ENCODE results near the gene ACOXL.

DNA sequence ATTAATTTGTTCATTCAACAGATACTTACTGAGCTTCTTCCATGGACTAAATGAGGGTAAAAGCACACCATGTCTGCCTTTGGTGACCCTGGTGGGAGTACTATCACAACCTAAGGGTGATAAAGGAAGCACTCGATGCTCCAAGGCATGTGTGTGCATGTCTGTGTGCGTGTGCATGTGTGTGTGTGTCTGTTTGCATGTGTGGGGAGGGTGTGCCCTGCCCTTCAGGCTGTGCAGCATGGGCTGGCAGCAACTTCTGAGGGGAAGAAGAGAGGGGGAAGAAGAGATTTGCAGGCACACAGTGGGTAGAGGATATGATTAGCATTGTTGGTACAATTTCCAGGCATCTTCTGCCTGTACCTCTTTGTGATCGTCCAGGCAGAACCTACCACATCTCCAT, 121.6 kb downstream of the ACOXL start:
- TF ChIP-seq CREM (IDR thresholded peaks at IDR 0.05; ENCODE audit: low read depth) (no peak), MYB (IDR thresholded peaks at IDR 0.05; ENCODE audit: borderline replicate concordance, low read depth, low read length) (no peak), POLR2AphosphoS5 (IDR thresholded peaks at IDR 0.05; ENCODE audit: low read length) (no peak), TAF1 (IDR thresholded peaks at IDR 0.05; ENCODE audit: borderline replicate concordance, low read depth, low read length) (no peak), NFYB (IDR thresholded peaks at IDR 0.05; ENCODE audit: insufficient read depth, low read depth, low read length) (no peak), LARP7 (IDR thresholded peaks at IDR 0.05) (no peak), MXI1 (IDR thresholded peaks at IDR 0.05; ENCODE audit: low read depth, low read length) (no peak), POLR2AphosphoS2 (IDR thresholded peaks at IDR 0.05; ENCODE audit: low read depth, low read length) (no peak), BMI1 (IDR thresholded peaks at IDR 0.05; ENCODE audit: borderline replicate concordance) (no peak)
- TF ChIP-seq, protein P1, sequence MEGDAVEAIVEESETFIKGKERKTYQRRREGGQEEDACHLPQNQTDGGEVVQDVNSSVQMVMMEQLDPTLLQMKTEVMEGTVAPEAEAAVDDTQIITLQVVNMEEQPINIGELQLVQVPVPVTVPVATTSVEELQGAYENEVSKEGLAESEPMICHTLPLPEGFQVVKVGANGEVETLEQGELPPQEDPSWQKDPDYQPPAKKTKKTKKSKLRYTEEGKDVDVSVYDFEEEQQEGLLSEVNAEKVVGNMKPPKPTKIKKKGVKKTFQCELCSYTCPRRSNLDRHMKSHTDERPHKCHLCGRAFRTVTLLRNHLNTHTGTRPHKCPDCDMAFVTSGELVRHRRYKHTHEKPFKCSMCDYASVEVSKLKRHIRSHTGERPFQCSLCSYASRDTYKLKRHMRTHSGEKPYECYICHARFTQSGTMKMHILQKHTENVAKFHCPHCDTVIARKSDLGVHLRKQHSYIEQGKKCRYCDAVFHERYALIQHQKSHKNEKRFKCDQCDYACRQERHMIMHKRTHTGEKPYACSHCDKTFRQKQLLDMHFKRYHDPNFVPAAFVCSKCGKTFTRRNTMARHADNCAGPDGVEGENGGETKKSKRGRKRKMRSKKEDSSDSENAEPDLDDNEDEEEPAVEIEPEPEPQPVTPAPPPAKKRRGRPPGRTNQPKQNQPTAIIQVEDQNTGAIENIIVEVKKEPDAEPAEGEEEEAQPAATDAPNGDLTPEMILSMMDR (IDR thresholded peaks at IDR 0.05 in 2 of 3, conservative IDR thresholded peaks at IDR 0.05 in 1 of 3; ENCODE audit: control insufficient read depth in 2 of 3, extremely low read depth in 1 of 3, insufficient read depth in 1 of 3, low read depth in 3 of 3, low read length in 3 of 3), result no peak
- TF ChIP-seq, protein P2, sequence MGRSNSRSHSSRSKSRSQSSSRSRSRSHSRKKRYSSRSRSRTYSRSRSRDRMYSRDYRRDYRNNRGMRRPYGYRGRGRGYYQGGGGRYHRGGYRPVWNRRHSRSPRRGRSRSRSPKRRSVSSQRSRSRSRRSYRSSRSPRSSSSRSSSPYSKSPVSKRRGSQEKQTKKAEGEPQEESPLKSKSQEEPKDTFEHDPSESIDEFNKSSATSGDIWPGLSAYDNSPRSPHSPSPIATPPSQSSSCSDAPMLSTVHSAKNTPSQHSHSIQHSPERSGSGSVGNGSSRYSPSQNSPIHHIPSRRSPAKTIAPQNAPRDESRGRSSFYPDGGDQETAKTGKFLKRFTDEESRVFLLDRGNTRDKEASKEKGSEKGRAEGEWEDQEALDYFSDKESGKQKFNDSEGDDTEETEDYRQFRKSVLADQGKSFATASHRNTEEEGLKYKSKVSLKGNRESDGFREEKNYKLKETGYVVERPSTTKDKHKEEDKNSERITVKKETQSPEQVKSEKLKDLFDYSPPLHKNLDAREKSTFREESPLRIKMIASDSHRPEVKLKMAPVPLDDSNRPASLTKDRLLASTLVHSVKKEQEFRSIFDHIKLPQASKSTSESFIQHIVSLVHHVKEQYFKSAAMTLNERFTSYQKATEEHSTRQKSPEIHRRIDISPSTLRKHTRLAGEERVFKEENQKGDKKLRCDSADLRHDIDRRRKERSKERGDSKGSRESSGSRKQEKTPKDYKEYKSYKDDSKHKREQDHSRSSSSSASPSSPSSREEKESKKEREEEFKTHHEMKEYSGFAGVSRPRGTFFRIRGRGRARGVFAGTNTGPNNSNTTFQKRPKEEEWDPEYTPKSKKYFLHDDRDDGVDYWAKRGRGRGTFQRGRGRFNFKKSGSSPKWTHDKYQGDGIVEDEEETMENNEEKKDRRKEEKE (IDR thresholded peaks at IDR 0.05), result no peak

Measured in GM12878 (cell line).